HuH-7.5 (cell line): ENCODE results near the gene PRICKLE4.
A peak's percentile ranks its signal among the peaks of the same experiment; 100 is the strongest.

ENCODE experiments used
- DNase-seq: peaks from one replicate; pipeline ENCODE4 v3.0.0; 2011; ENCODE audit warnings: low spot score

The PRICKLE4 gene

GRCh38 chr6:41780551-41781365, at the start of gene PRICKLE4:
PRICKLE4 (plus strand) TSS chr6:41780782; CDS start chr6:41783474, 2,692 bp downstream.
- DNase-seq: peak; percentile 41

DNA sequence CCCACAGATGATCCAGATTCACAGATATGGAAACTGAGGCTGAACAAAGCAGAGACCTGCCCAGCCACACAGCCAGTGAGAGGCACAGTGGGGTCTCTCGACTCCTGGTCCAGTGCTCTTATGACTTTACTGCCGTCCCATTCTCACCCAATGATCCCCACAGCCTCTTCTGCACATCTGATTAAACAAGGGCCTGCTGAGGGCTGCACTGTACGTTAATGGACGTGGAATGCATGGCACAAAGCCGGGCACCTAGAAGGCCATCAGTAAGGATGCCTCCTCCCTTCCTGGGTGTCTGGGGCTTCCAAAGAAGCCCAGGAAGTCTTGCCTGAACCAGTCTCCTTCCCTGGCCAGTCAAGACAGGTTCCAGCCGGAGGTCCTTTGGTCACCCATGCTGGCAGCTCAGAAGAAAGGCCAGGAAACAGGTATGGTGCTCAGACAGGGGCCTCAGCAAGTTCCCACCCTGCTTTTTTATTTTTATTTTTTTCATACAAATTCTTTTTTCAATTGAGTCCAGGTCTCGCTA, 49.0 kb upstream of the PRICKLE4 start:
- DNase-seq: no peak

DNA sequence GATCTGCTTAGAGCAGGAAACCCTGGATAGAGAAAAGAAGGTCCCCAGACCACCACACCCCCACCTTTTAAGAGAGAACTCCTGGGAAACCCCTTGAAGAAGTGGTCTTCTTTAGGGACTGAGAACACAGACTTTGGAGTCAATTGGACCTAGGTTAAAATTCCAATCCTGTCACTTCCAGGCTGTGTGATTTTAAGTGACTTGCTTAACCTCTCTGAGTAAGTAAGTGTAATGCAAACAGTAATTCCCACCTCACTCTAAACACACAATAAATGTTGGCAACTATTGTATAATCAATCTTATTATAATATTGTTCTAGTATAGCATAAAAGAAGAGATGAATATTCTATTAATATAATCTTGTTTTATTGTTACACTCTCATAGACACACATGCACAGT, 48.4 kb upstream of the PRICKLE4 start:
- no peak for DNase-seq

DNA sequence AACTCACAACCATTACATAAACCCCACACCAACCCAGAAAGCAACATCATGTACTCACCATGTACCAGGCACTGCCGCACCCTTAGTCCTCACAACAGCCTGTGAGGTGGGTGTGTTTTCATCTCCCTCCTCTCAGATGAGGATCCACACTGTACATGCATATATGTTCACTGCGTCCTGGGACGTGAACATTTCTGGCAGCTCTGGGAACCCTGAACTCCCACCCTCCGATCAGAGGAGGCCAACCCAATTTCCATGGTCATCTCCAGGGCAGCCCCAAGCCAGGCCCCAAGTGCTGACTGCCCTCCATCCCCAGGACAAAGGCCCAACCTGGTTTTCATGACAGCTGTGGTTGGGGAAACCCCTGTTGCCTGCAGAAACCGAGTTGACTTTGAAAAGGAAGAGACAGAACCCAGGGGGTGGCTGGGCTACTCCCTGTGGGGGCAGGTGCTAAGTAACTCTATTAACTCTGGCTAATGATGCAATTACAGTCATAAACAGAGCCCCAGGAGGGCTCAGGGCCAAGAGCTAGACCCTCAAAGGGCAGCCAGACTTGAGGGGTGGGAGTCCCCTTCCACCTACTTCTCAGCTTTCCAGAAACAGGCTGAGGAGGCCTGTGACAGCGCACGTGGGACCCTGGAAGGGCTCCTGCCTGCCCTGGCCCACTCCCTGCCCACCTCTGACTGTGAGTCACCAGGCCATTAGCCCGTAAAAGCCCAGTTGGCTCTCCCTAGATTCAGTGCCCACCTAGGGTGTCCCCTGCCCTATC, 47.8 kb upstream of the PRICKLE4 start:
- DNase-seq: no peak

- no peak for DNase-seq
These were observed 47.2 kb upstream of the PRICKLE4 start for GRCh38 chr6:41733360-41733706.

GRCh38 chr6:41733707-41734665, 46.6 kb upstream of the PRICKLE4 start:
- DNase-seq: peak; percentile 79

DNA sequence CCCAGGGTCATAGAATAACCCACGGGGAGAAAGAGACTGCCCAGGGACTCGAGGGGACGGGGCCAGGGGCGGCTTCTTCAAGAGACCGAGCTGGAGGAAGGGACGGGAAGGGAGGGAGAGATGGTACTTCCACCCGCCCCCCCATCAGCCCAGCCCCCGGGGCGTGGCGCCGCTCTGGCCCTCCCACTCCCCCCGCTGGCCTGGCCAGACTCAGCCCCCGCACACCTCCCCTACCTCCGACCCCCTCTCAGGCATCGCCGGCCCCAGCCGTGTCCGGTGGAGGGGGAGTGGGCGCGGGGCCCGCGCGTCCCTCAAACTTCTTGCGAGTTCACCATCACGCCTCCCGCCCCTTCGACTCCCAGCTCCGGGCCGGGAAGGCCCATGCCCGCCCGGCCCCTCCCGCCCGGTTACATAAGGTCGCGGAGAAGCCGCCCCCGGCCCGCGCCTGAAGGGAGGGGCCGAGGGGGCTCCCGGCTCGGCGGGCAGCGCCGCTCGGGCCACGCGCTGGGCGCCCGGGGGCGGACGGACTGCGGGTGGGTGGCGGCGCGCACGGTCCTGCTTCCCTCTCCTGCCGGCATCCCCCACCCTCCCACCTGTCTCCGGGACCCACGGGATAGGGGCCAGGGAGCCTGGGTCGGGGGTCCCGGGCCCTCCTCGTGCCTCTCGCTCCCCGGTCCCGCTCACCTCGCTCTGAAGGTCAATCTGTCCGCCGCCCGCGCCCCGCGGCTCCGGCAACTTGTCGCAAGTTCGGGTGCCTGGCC, 45.7 kb upstream of the PRICKLE4 start:
- peak; percentile 78 for DNase-seq

GRCh38 chr6:41735427-41736185, 45.0 kb upstream of the PRICKLE4 start, which contains the start of gene TFEB:
TFEB (minus strand) TSS chr6:41735608; CDS start chr6:41691213, 44,395 bp downstream.
- DNase-seq: peak; percentile 81

DNA sequence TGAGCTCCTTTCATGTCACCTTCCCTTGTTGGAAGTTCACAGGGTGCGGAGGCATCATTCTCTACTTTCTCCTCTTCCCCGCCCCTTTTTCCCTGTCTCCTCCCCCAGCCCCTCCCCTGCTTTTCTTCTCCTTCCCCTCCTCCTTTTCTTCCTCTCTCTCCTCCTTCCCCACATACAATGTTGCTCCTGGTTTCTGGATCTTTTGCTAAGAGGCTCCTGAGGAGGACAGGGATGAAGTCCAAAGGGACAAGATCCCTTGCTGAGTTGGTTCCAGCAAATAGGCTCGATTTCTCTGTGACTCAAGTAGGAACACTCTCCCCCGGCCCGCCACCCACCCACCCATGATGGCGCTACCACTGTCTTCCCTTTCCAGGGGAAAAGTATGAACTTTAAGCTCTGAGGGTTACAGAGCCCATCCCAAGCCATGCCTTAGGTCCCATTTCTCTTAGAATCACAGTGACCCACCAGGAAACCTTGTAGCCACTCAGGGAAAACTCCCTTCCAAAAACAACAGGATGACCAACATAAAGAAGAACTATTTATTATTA, 44.3 kb upstream of the PRICKLE4 start:
- no peak for DNase-seq

- DNase-seq: no peak
These were observed 43.6 kb upstream of the PRICKLE4 start for GRCh38 chr6:41736800-41737555.

DNA sequence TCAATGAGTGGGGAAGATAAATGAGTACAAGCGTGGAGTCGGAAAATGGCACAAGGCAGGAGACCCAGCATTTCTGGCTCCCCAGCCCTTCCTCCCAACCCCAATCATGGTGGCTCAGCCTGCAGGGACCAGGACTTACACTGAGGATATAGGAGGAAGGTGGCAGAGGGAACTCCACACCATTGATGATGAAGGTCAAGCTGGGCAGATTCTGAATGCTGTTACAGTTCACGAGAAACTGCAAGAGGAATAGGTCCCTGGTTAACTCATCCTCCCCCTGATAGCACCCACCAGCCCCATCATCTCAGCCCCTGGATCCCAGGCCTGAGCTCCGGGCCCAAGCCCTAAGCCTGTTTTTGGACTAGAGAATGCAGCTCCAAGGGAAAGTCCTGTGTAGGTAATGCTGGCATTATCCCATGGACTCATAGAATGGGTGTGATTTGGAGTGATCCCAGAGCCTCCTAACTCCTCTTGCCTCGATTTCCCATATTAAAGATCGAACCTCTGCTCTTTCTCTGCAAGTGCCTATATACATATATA, 42.9 kb upstream of the PRICKLE4 start:
- DNase-seq: no peak

GRCh38 chr6:41739041-41739440, 41.5 kb upstream of the PRICKLE4 start:
- no peak for DNase-seq

DNA sequence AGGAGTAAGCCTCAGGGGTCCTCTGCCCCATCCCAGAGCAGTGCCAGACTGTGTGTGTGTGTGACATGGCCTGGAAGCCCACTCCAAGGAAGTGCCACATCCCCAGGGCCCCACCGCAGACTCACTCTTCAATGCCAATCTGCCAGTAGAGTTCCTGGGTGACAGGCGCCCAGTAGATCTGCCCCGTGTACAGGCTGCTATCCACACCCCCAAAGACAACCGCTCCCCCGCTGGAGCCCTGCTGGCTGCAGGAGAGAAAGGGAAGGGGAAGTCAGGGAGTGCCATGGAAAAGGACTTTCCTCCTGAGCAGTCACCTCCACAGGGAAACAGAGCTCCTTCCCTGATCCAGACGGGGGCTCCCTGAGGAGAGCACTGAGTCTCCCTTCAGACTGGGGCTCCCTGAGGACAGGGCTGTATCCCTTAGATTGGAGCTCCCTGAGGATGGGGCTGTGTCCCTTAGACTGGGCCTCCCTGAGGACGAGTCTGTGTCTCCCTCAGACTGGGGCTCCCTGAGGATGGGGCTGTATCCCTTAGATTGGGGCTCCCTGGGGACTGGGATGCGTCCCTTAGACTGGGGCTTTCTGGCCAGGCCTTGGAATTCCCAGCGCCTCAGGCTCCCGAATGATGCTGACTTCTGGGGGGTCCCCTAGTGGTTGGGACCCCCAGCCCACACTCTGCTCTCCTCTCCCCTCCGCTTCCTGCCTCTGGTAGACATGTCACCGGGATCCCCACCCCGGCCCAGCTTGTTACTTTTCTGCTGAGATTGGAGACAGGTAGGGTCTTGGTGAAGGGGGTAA, 40.0 kb upstream of the PRICKLE4 start:
- DNase-seq: no peak

DNA sequence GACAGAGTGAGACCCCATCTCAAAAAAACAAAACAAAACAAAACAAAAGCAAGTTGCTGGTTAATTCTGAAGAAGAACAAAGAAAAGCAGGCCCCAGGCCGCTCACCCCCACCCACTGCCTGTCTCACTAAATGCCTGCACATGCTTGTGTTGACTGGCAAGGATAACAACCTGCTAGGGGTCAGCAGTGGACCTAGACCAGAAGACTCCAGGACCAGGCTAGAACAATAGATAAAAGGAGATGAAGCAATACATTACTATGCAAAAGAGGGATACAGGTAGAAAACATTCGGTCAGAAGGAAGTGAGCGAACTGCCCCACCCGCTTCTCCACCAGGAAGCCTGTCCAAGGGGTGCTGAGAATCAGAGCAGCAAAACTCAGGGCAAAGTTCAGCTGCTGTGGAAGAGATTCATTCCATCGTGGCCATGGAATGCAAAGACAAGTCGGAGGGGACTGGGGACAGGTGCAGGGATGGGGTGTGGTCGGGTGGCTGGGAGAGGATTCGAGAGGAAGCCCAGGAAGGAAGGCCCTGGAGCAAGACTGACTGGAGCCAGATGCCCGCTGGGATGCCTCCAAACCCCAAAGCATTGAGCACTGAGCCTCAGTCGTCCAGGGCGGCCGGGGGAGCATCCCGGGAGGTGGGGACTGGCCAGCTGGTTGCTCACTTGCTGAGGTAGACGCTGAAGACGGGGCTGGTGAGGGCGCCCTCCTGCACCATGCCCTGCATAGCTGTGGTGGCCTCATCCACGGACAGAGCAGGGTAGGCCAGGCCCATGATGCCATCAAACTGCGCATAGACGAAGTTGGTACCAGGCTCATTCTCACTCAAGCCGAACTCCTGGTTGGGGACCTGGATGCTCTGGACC, 38.7 kb upstream of the PRICKLE4 start:
- DNase-seq: no peak

DNA sequence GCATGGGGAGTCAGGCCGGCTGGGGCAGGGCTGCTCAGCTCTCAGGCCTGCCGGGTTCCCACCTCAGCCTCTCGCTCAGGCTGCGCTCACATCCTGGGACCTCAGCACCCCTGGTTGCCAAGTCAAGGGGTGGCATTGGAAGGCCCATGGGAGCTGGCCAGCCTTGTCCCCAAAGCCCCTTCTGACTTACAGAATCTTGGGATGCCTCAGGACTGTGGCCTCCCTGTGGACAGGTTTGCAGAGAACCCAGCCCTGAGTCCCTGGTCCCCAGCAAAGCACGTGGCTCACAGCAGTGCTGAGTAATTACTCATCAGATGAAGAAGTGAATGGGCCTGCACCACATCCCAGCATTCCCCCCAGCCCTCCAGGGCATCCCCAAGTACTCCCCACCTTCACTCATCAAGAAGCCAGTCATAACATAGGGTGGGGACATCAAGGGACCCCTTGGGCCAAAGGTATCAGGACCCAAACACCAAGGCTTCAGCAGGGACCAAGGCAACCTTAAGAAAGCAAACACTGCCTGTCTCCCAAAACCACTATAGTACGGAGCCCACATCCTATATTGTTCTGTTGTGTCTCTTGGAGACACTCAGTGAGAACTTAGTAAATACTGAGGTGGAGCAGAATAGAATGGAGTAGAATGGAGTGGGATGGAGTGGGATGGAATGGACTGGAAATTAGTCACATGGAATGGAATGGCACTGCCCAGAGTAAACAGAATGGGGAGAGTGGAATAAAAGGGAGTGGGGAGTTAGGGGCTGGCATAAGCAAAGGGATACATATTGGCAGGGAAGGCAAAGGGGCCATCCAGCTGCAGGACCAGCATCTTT, 37.0 kb upstream of the PRICKLE4 start:
- no peak for DNase-seq

GRCh38 chr6:41744236-41744787, 36.3 kb upstream of the PRICKLE4 start:
- DNase-seq: no peak
